ENCODE measurements around the gene SF3B1. TPM values are rescaled to one million over a fixed set of nuclear protein-coding genes. Genes with fewer than 3 reads are reported as not detected.
"Not testable (repeated sequence)": the region's sequence is repeated elsewhere in the genome, so short reads cannot be mapped to it uniquely, and the experiment has no call there.

Gene SF3B1
- total RNA-seq, 1 donor from 2014 or later = 144 TPM

GRCh38 chr2:197437380-197437779 lies 2.6 kb upstream of the SF3B1 start:
- no peak for DNase-seq (ENCODE audit: low spot score)
- intact Hi-C loops (cut with DNase I) = loop anchor here (5.0 kb wide), 1 partner anchor 270 kb away; the partner anchor contains the start of gene MARS2

- no peak for DNase-seq (ENCODE audit: low spot score)
- intact Hi-C loops (cut with DNase I) = loop anchor here (1.0 to 5.0 kb wide), 3 partner anchors 17 to 271 kb away; partner anchors contain the start of genes COQ10B, HSPD1 and MARS2
Measured at GRCh38 chr2:197435598-197436420, 981 bp upstream of the SF3B1 start.

- no peak for DNase-seq (ENCODE audit: low spot score)
- intact Hi-C loops (cut with DNase I) = no loop called here
Measured at GRCh38 chr2:197433780-197434438, 919 bp downstream of the SF3B1 start.

GRCh38 chr2:197432527-197432926 lies 2.3 kb downstream of the SF3B1 start:
- DNase-seq (ENCODE audit: low spot score); intact Hi-C loops (cut with DNase I): not testable (repeated sequence)

- intact Hi-C loops (cut with DNase I) = no loop called here
- no peak for DNase-seq (ENCODE audit: low spot score)
Measured at GRCh38 chr2:197431858-197432257, 3.0 kb downstream of the SF3B1 start.

DNA sequence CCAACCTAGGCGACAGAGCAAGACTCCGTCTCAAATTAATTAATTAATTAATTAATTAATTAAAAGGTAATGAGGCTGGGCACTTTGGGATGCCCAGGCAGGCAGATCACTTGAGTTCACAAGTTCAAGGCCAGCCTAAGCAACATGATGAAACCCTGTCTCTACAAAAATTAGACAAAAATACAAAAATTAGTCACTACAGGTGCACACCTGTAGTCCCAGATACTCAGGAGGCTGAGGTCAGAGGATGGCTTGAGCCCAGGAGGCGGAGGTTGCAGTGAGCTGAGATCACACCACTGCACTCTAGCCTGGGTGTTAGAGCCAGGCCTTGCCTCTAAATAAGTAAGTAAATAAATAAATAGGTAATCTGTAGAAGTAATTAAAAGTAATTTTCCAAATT lies 6.8 kb downstream of the SF3B1 start:
- DNase-seq (ENCODE audit: low spot score) = no peak
- intact Hi-C loops (cut with DNase I) = no loop called here

DNA sequence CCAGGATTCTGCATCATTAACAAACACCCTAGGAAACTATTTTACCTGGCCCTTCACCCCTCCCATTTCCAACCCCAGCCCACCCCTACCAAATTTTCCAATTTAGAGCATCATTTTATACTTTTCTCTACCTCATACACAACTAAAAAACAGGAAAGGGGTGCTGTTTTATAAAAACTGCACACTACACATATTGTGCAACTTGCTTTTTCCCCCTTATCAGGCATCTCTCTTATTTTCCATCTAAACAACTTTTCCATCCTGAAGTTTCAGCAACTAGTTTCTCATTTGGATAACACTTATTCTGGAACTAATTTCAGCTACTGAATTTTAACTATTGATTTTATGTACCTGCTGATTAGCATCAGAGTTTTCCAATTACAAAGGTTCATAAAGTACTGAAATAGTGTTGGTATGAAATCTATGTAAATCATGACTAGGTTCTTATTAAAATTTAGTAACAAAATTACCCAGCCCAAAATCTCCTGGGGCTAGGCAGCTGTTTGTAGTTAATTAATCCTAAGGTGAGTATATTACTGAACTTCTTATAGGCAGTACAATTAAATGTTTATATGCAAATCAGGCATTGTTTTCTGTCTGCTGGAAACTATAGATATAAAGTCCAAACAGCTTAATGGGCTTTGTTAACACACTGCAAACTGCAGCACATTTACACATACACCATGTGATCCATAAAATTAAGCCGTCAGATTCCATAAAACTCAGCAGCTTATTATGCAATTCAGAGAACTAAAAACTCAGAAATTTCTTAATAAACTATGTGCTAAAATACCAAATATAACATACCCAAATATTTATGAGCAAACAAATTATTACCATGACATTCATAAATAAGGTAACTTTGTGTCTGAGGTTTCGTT lies 7.9 kb downstream of the SF3B1 start:
- DNase-seq (ENCODE audit: low spot score) = no peak
- intact Hi-C loops (cut with DNase I) = no loop called here

DNA sequence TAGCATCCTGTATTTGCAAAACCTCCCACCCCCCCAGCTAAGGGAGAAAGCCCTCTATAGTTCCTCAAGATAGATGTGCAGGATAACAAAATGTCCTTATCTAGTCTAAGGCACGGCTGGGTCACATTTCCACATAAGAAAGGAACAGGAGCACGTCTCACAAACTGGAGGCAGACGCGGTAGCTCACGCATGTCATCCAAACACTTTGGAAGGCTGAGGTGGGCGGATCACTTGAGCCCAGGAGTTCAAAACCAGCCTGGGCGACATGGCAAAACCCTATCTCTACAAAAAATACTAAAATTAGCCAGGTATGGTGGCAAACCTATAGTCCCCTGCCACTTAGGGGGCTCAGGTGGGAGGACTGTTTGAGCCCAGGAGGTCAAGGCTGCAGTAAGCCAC lies 9.3 kb downstream of the SF3B1 start:
- no peak for DNase-seq (ENCODE audit: low spot score)
- intact Hi-C loops (cut with DNase I) = no loop called here

- no peak for DNase-seq (ENCODE audit: low spot score)
- intact Hi-C loops (cut with DNase I) = no loop called here
Measured at GRCh38 chr2:197423307-197423706, 11.5 kb downstream of the SF3B1 start.

DNA sequence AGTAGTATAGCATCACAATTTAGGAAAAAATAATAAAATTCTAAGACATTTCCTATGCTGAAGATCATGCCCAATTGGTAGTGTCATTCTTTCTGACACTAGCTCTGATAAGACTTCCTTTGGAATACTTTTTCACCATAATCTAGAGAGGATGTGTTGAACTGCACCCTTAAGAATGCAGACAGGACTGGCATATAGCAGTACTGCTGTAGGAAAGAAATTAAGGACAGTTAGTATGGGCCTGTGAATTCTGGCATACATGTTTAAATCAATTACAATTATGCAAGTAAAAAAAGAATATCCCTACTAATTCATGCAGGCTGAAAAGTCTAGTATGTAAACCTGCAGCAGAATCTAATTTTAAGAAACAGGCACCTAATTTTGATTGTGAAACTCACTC lies 15.4 kb downstream of the SF3B1 start:
- DNase-seq (ENCODE audit: low spot score) = no peak
- intact Hi-C loops (cut with DNase I) = no loop called here

- no peak for DNase-seq (ENCODE audit: low spot score)
- intact Hi-C loops (cut with DNase I) = no loop called here
Measured at GRCh38 chr2:197416268-197416667, 18.6 kb downstream of the SF3B1 start.

- intact Hi-C loops (cut with DNase I) = no loop called here
- no peak for DNase-seq (ENCODE audit: low spot score)
Measured at GRCh38 chr2:197414515-197414914, 20.3 kb downstream of the SF3B1 start.

DNA sequence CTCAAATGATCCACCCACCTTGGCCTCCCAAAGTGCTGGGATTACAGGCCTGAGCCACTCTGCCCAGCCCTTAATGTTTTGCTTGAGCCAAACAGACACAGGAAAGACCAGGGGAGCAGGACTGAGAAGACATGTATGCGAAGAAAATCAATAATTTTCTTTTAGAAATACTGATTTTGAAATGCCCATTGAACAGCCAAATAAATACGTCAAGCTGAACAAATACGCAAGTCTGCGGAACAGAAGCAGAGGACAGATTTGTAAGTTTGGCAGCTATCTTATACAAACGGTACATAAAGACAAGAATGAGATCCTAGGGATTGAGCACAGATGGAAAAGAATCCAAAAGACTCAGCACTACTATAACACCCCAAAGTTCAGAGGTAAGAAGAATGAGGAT lies 20.8 kb downstream of the SF3B1 start:
- intact Hi-C loops (cut with DNase I) = no loop called here
- DNase-seq (ENCODE audit: low spot score) = no peak

- DNase-seq (ENCODE audit: low spot score) = no peak
- intact Hi-C loops (cut with DNase I) = loop anchor here (10.0 kb wide), 1 partner anchor 631 kb away; no protein-coding TSS in a partner anchor
Measured at GRCh38 chr2:197405582-197405981, 29.2 kb downstream of the SF3B1 start.

GRCh38 chr2:197399887-197400540 lies 34.8 kb downstream of the SF3B1 start:
- intact Hi-C loops (cut with DNase I) = loop anchor here (10.0 kb wide), 1 partner anchor 625 kb away; no protein-coding TSS in a partner anchor

DNA sequence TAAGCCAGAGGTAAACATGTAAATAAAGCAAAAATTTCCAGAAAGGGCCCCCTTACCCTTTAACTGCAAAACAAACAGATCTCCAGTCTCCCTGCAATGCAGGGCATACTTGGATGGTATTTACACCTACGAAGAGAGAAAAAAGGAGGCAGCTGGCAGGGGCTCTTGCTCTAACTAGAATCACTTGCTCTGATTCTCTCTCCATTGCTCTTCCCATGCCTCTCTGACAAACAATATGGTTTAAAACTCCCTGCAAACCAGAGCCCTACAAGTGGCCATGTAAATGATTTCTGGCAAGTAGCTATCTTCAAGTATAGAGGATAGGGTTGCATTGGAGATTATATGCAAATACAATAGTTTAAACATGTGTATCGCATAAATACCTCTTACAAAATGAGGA lies 35.9 kb downstream of the SF3B1 start:
- intact Hi-C loops (cut with DNase I) = no loop called here

More at GRCh38 chr2:197399887-197400540, 34.8 kb downstream of the SF3B1 start:
- no peak for DNase-seq (ENCODE audit: low spot score)

GRCh38 chr2:197391220-197391717 lies 43.6 kb downstream of the SF3B1 start:
- no peak for DNase-seq (ENCODE audit: low spot score)
- intact Hi-C loops (cut with DNase I) = no loop called here

More for the DNA sequence above, 35.9 kb downstream of the SF3B1 start:
- no peak for DNase-seq (ENCODE audit: low spot score)

DNA sequence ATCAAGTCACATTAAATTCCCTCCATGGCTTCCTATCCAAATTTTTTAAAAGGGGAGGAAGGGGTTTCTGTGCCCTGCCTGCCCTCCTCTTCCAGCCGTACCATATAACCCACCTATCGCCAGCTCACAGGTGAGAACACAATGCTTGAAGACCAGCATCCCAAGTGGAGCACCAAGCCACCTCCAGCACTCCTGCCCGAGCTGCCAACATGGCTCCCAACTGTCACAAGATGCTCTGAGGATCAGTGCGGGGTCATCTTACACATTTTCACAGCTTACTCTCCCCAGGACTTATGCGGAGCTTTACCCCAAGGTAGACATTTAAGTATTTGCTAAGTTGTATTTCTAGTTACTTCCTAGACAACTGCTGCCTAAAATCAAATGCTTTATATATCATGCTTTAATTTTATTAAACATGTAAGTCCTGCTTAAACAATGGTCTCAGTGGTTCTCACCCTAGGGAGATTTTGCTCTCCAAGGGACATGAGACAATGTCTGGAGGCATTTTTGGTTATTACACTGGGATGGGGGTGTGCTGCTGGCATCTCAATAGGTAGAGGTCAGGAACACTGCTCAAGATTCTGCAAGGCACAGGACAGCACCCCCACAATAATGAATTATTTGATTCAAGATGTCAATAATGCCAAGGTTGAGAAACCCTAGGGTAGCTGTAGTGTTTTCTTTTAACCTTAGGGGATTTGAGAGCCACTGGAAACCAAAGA lies 45.8 kb downstream of the SF3B1 start:
- DNase-seq (ENCODE audit: low spot score) = no peak
- intact Hi-C loops (cut with DNase I) = no loop called here

Measured in cardiac septum (tissue), 1 donor.